ENCODE measurements around the gene TANC1. TPM values are rescaled to one million over a fixed set of nuclear protein-coding genes. Genes with fewer than 3 reads are reported as not detected.
A peak's percentile ranks its signal among the peaks of the same experiment; 100 is the strongest.

TANC1 gene
- under 1 TPM; 0.33 to 0.40 (median 0.34) TPM for total RNA-seq

- H3K27me3 Mint-ChIP-seq (ENCODE audit: low read depth): peaks cover 43% of the 10 kb centered on the region
- peak; percentile 23 for DNase-seq
- H3K4me3 Mint-ChIP-seq: peak within 1 kb of the TSS; percentile 72
- no peaks in the 10 kb centered on the region for H3K9me3 Mint-ChIP-seq
- H3K4me1 Mint-ChIP-seq (ENCODE audit: low read depth): peaks cover 17% of the 10 kb centered on the region
- H3K36me3 Mint-ChIP-seq (ENCODE audit: insufficient read depth): no peaks in the 10 kb centered on the region
- peak; percentile 90 to 91 for ATAC-seq
Measured at GRCh38 chr2:158968396-158969161, at the start of gene TANC1. Gene TANC1, plus strand, starts transcription at chr2:158968640. Its CDS starts 97,271 bp downstream, at chr2:159065911.

- Mint-ChIP-seq H3K4me1 (ENCODE audit: low read depth) (no peaks in the 10 kb centered on the region), H3K27me3 (ENCODE audit: low read depth) (peaks cover 2% of the 10 kb centered on the region), H3K4me3 (no peak overlapping the region), H3K36me3 (ENCODE audit: insufficient read depth) (no peaks in the 10 kb centered on the region), H3K9me3 (no peaks in the 10 kb centered on the region)
- ATAC-seq (no peak), DNase-seq (no peak)
Measured at GRCh38 chr2:158921599-158922408, 46.6 kb upstream of the TANC1 start.

- H3K36me3 Mint-ChIP-seq (ENCODE audit: insufficient read depth): no peaks in the 10 kb centered on the region
- peaks cover 2% of the 10 kb centered on the region for H3K27me3 Mint-ChIP-seq (ENCODE audit: low read depth)
- H3K9me3 Mint-ChIP-seq: no peaks in the 10 kb centered on the region
- no peak overlapping the region for H3K4me3 Mint-ChIP-seq
- DNase-seq (no peak), ATAC-seq (no peak)
- no peaks in the 10 kb centered on the region for H3K4me1 Mint-ChIP-seq (ENCODE audit: low read depth)
Measured at GRCh38 chr2:158922601-158923000, 45.8 kb upstream of the TANC1 start.

GRCh38 chr2:158923180-158923594, 45.3 kb upstream of the TANC1 start:
- no peaks in the 10 kb centered on the region for H3K36me3 Mint-ChIP-seq (ENCODE audit: insufficient read depth)
- no peak overlapping the region for H3K4me3 Mint-ChIP-seq
- no peaks in the 10 kb centered on the region for H3K4me1 Mint-ChIP-seq (ENCODE audit: low read depth)
- DNase-seq: no peak
- peaks cover 2% of the 10 kb centered on the region for H3K27me3 Mint-ChIP-seq (ENCODE audit: low read depth)
- no peak for ATAC-seq
- no peaks in the 10 kb centered on the region for H3K9me3 Mint-ChIP-seq

- H3K9me3 Mint-ChIP-seq: no peaks in the 10 kb centered on the region
- no peaks in the 10 kb centered on the region for H3K36me3 Mint-ChIP-seq (ENCODE audit: insufficient read depth)
- H3K4me1 Mint-ChIP-seq (ENCODE audit: low read depth): no peaks in the 10 kb centered on the region
- H3K27me3 Mint-ChIP-seq (ENCODE audit: low read depth): peaks cover 4% of the 10 kb centered on the region
- no peak for DNase-seq
- ATAC-seq: no peak
- H3K4me3 Mint-ChIP-seq: no peak overlapping the region
Measured at GRCh38 chr2:158923641-158924040, 44.8 kb upstream of the TANC1 start.

GRCh38 chr2:158926478-158926948, 41.9 kb upstream of the TANC1 start:
- no peak for ATAC-seq
- no peaks in the 10 kb centered on the region for H3K4me1 Mint-ChIP-seq (ENCODE audit: low read depth)
- H3K9me3 Mint-ChIP-seq: peaks cover 4% of the 10 kb centered on the region
- H3K36me3 Mint-ChIP-seq (ENCODE audit: insufficient read depth): no peaks in the 10 kb centered on the region
- peaks cover 4% of the 10 kb centered on the region for H3K27me3 Mint-ChIP-seq (ENCODE audit: low read depth)
- no peak for DNase-seq
- no peak overlapping the region for H3K4me3 Mint-ChIP-seq

- Mint-ChIP-seq H3K27me3 (ENCODE audit: low read depth) (peaks cover 2% of the 10 kb centered on the region), H3K4me3 (no peak overlapping the region), H3K9me3 (peaks cover 4% of the 10 kb centered on the region), H3K36me3 (ENCODE audit: insufficient read depth) (no peaks in the 10 kb centered on the region), H3K4me1 (ENCODE audit: low read depth) (no peaks in the 10 kb centered on the region)
- no peak for DNase-seq
- ATAC-seq: no peak
Measured at GRCh38 chr2:158928515-158928914, 39.9 kb upstream of the TANC1 start.

GRCh38 chr2:158928965-158929364, 39.5 kb upstream of the TANC1 start:
- ATAC-seq: no peak
- Mint-ChIP-seq H3K36me3 (ENCODE audit: insufficient read depth) (no peaks in the 10 kb centered on the region), H3K4me1 (ENCODE audit: low read depth) (no peaks in the 10 kb centered on the region), H3K4me3 (no peak overlapping the region), H3K9me3 (peaks cover 4% of the 10 kb centered on the region), H3K27me3 (ENCODE audit: low read depth) (peaks cover 2% of the 10 kb centered on the region)
- no peak for DNase-seq

- H3K4me3 Mint-ChIP-seq: no peak overlapping the region
- H3K4me1 Mint-ChIP-seq (ENCODE audit: low read depth): no peaks in the 10 kb centered on the region
- DNase-seq (no peak), ATAC-seq (no peak)
- H3K36me3 Mint-ChIP-seq (ENCODE audit: insufficient read depth): no peaks in the 10 kb centered on the region
- H3K27me3 Mint-ChIP-seq (ENCODE audit: low read depth): peaks cover 2% of the 10 kb centered on the region
- H3K9me3 Mint-ChIP-seq: peaks cover 4% of the 10 kb centered on the region
Measured at GRCh38 chr2:158931572-158931971, 36.9 kb upstream of the TANC1 start.

- no peaks in the 10 kb centered on the region for H3K36me3 Mint-ChIP-seq (ENCODE audit: insufficient read depth)
- ATAC-seq (no peak), DNase-seq (no peak)
- peaks cover 2% of the 10 kb centered on the region for H3K27me3 Mint-ChIP-seq (ENCODE audit: low read depth)
- H3K4me3 Mint-ChIP-seq: no peak overlapping the region
- no peaks in the 10 kb centered on the region for H3K4me1 Mint-ChIP-seq (ENCODE audit: low read depth)
- H3K9me3 Mint-ChIP-seq: peaks cover 4% of the 10 kb centered on the region
Measured at GRCh38 chr2:158932131-158932645, 36.3 kb upstream of the TANC1 start.

GRCh38 chr2:158934170-158934569, 34.3 kb upstream of the TANC1 start:
- DNase-seq (no peak), ATAC-seq (no peak)
- Mint-ChIP-seq H3K9me3 (peaks cover 4% of the 10 kb centered on the region), H3K4me3 (no peak overlapping the region), H3K36me3 (ENCODE audit: insufficient read depth) (no peaks in the 10 kb centered on the region), H3K4me1 (ENCODE audit: low read depth) (no peaks in the 10 kb centered on the region), H3K27me3 (ENCODE audit: low read depth) (no peaks in the 10 kb centered on the region)

GRCh38 chr2:158935617-158936016, 32.8 kb upstream of the TANC1 start:
- Mint-ChIP-seq H3K9me3 (no peaks in the 10 kb centered on the region), H3K4me3 (no peak overlapping the region), H3K4me1 (ENCODE audit: low read depth) (no peaks in the 10 kb centered on the region), H3K36me3 (ENCODE audit: insufficient read depth) (no peaks in the 10 kb centered on the region), H3K27me3 (ENCODE audit: low read depth) (no peaks in the 10 kb centered on the region)
- DNase-seq (no peak), ATAC-seq (no peak)

- DNase-seq (no peak), ATAC-seq (no peak)
- Mint-ChIP-seq H3K27me3 (ENCODE audit: low read depth) (no peaks in the 10 kb centered on the region), H3K4me1 (ENCODE audit: low read depth) (no peaks in the 10 kb centered on the region), H3K36me3 (ENCODE audit: insufficient read depth) (no peaks in the 10 kb centered on the region), H3K9me3 (no peaks in the 10 kb centered on the region), H3K4me3 (no peak overlapping the region)
Measured at GRCh38 chr2:158936978-158937377, 31.5 kb upstream of the TANC1 start.

GRCh38 chr2:158940356-158940755, 28.1 kb upstream of the TANC1 start:
- ATAC-seq (no peak), DNase-seq (no peak)
- H3K4me3 Mint-ChIP-seq: no peak overlapping the region
- H3K27me3 Mint-ChIP-seq (ENCODE audit: low read depth): no peaks in the 10 kb centered on the region
- no peaks in the 10 kb centered on the region for H3K9me3 Mint-ChIP-seq
- H3K36me3 Mint-ChIP-seq (ENCODE audit: insufficient read depth): no peaks in the 10 kb centered on the region
- no peaks in the 10 kb centered on the region for H3K4me1 Mint-ChIP-seq (ENCODE audit: low read depth)
